ENCODE measurements around the gene CCDC107. TPM values are rescaled to one million over a fixed set of nuclear protein-coding genes. Genes with fewer than 3 reads are reported as not detected.

The CCDC107 gene
- total RNA-seq, 1 donor from 2014 or later = 32.5 TPM

DNA sequence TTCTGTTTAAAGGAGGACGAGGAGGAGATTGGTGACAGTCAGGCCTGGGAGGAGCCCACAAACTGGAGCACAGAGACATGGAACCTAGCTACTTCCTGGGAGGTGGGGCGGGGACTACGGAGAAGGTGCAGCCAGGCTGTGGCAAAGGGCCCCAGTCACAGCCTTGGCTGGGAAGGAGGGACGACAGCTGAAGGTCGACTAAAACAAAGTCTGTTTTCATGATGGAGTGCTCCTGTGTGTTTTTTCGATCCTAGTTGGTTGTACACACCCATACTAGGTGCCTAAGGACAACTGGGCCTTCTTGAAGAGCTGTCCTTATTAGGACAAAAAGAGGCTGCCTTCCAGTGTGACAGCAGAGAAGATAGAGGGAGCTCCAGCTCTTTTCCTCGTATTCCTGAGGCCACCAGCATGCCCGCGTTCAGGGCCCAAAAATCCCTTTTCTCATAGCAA lies 2.9 kb downstream of the CCDC107 start:
- Mint-ChIP-seq H3K27ac (ENCODE audit: unreplicated experiment) (peak overlapping the region; percentile 64), H3K4me1 (ENCODE audit: low read depth, unreplicated experiment) (peaks cover 14% of the 10 kb centered on the region), H3K4me3 (ENCODE audit: unreplicated experiment) (peak overlapping the region; percentile 38), H3K9me3 (ENCODE audit: unreplicated experiment) (peaks cover 21% of the 10 kb centered on the region), H3K36me3 (ENCODE audit: unreplicated experiment) (no peaks in the 10 kb centered on the region), H3K27me3 (ENCODE audit: unreplicated experiment) (peaks cover 16% of the 10 kb centered on the region)
- no peak for TF ChIP-seq CTCF (IDR thresholded peaks at IDR 0.05; ENCODE audit: partially characterized antibody, unreplicated experiment)
- DNase-seq = no peak

GRCh38 chr9:35661756-35662350 lies 3.8 kb downstream of the CCDC107 start:
- DNase-seq = no peak
- Mint-ChIP-seq H3K27ac (ENCODE audit: unreplicated experiment) (no peak overlapping the region), H3K27me3 (ENCODE audit: unreplicated experiment) (peaks cover 15% of the 10 kb centered on the region), H3K4me1 (ENCODE audit: low read depth, unreplicated experiment) (peaks cover 14% of the 10 kb centered on the region), H3K9me3 (ENCODE audit: unreplicated experiment) (peaks cover 16% of the 10 kb centered on the region), H3K4me3 (ENCODE audit: unreplicated experiment) (no peak overlapping the region), H3K36me3 (ENCODE audit: unreplicated experiment) (no peaks in the 10 kb centered on the region)
- no peak for TF ChIP-seq CTCF (IDR thresholded peaks at IDR 0.05; ENCODE audit: partially characterized antibody, unreplicated experiment)

DNA sequence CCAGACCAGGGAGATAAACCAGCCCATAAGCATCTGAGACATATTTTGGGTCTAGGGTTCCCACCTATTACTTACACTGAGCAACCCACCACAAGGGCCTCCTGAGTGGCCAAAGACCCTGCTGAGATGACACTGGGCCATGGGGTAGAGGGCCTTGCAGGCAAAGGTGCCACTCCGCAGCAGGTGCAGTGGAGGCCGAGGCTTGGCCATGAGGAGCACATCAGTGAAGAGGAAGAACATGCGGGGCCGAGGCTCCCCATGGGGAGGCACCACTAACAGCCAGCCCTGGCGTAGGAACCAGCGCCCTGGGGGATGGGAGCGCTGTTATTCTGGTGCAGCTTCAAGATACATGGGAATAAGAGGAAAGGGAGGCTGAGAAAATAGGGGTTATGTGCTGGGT lies 4.3 kb downstream of the CCDC107 start:
- Mint-ChIP-seq H3K4me3 (ENCODE audit: unreplicated experiment) (peak overlapping the region; percentile 22), H3K4me1 (ENCODE audit: low read depth, unreplicated experiment) (peaks cover 14% of the 10 kb centered on the region), H3K9me3 (ENCODE audit: unreplicated experiment) (peaks cover 11% of the 10 kb centered on the region), H3K36me3 (ENCODE audit: unreplicated experiment) (peaks cover 3% of the 10 kb centered on the region), H3K27ac (ENCODE audit: unreplicated experiment) (no peak overlapping the region), H3K27me3 (ENCODE audit: unreplicated experiment) (peaks cover 10% of the 10 kb centered on the region)
- DNase-seq = no peak
- TF ChIP-seq CTCF (IDR thresholded peaks at IDR 0.05; ENCODE audit: partially characterized antibody, unreplicated experiment) = no peak

GRCh38 chr9:35664531-35665470 lies 6.7 kb downstream of the CCDC107 start, which contains the start of gene ARHGEF39:
ARHGEF39 (minus strand) TSS chr9:35665195; CDS start chr9:35665169, 26 bp downstream.
- Mint-ChIP-seq H3K9me3 (ENCODE audit: unreplicated experiment) (peaks cover 1% of the 10 kb centered on the region), H3K36me3 (ENCODE audit: unreplicated experiment) (peaks cover 4% of the 10 kb centered on the region), H3K4me1 (ENCODE audit: low read depth, unreplicated experiment) (peaks cover 6% of the 10 kb centered on the region), H3K27ac (ENCODE audit: unreplicated experiment) (no peak within 1 kb of the TSS), H3K4me3 (ENCODE audit: unreplicated experiment) (peak within 1 kb of the TSS; percentile 80), H3K27me3 (ENCODE audit: unreplicated experiment) (peaks cover 7% of the 10 kb centered on the region)
- no peak for TF ChIP-seq CTCF (IDR thresholded peaks at IDR 0.05; ENCODE audit: partially characterized antibody, unreplicated experiment)
- peak; percentile 91 for DNase-seq

GRCh38 chr9:35665471-35665818 lies 7.4 kb downstream of the CCDC107 start:
- Mint-ChIP-seq H3K4me3 (ENCODE audit: unreplicated experiment) (peak overlapping the region; percentile 80), H3K27me3 (ENCODE audit: unreplicated experiment) (peaks cover 7% of the 10 kb centered on the region), H3K9me3 (ENCODE audit: unreplicated experiment) (peaks cover 1% of the 10 kb centered on the region), H3K4me1 (ENCODE audit: low read depth, unreplicated experiment) (peaks cover 3% of the 10 kb centered on the region), H3K27ac (ENCODE audit: unreplicated experiment) (no peak overlapping the region), H3K36me3 (ENCODE audit: unreplicated experiment) (peaks cover 4% of the 10 kb centered on the region)
- DNase-seq = no peak
- no peak for TF ChIP-seq CTCF (IDR thresholded peaks at IDR 0.05; ENCODE audit: partially characterized antibody, unreplicated experiment)

All from glutamatergic neuron (in vitro differentiated cells).